GM12801 (cell line): ENCODE results near the gene FAS.

Experiments
- TF ChIP-seq, protein P1 (sequence below): IDR thresholded peaks from one replicate; pipeline ENCODE4 v1.5.1; 2011; ENCODE audit warnings: control low read depth; ENCODE audit not compliant: insufficient read length; ENCODE audit errors: extremely low read depth

Gene FAS

DNA sequence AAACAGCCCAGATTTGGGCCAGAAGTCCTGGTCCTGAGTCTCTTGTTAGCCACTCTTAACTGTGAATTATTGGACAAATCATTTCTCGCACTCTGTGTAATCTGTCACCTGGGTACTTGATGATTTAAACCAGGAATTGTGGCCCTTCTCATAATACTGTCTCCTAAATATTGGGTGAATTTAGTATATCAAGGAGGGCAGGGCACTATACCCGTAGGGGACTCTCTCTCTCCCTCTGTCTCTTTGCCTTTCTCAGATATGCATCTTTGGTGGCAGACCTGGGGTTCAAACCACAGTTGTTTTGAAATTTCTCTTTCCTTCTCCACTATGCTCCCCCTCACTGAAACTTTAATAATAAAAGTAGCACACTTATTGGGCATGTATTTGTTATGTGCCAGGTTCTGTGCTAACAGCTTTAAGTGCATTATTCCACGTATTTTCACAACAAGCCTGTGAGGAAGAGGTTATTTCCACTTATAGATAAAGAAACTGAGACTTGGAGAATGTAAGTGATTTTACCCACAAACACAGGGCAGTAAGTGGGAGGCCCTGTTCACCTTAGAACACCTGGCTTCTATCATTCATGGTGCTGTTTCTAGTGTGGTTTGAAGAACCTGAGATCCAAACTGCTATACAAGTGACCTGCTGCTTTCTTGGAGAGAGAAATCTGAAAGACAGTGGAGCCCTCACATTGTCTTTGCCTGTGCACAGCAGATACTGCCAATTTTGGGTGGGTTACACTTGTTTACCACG is 11.8 kb downstream of the FAS start:
- TF ChIP-seq, protein P1, sequence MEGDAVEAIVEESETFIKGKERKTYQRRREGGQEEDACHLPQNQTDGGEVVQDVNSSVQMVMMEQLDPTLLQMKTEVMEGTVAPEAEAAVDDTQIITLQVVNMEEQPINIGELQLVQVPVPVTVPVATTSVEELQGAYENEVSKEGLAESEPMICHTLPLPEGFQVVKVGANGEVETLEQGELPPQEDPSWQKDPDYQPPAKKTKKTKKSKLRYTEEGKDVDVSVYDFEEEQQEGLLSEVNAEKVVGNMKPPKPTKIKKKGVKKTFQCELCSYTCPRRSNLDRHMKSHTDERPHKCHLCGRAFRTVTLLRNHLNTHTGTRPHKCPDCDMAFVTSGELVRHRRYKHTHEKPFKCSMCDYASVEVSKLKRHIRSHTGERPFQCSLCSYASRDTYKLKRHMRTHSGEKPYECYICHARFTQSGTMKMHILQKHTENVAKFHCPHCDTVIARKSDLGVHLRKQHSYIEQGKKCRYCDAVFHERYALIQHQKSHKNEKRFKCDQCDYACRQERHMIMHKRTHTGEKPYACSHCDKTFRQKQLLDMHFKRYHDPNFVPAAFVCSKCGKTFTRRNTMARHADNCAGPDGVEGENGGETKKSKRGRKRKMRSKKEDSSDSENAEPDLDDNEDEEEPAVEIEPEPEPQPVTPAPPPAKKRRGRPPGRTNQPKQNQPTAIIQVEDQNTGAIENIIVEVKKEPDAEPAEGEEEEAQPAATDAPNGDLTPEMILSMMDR: no peak

DNA sequence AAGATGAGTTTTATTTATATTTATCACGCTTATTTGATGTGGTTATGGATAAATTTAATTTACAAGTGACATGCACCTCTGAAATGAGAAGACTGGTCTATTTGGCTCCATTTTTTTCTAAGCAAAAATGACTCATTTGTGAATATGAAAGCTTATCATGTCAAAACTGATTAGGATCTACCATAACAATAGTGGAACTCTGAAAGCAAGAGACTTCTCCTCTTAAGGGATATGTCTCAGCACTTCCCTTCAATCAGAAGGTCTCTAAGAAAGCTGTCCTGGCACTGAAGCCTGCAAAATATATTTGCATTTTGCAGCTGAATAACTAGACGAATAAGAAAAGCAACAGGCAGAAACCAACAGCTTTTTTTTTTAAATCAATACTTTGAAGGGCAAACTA is 12.7 kb downstream of the FAS start:
- TF ChIP-seq, protein P1: no peak

DNA sequence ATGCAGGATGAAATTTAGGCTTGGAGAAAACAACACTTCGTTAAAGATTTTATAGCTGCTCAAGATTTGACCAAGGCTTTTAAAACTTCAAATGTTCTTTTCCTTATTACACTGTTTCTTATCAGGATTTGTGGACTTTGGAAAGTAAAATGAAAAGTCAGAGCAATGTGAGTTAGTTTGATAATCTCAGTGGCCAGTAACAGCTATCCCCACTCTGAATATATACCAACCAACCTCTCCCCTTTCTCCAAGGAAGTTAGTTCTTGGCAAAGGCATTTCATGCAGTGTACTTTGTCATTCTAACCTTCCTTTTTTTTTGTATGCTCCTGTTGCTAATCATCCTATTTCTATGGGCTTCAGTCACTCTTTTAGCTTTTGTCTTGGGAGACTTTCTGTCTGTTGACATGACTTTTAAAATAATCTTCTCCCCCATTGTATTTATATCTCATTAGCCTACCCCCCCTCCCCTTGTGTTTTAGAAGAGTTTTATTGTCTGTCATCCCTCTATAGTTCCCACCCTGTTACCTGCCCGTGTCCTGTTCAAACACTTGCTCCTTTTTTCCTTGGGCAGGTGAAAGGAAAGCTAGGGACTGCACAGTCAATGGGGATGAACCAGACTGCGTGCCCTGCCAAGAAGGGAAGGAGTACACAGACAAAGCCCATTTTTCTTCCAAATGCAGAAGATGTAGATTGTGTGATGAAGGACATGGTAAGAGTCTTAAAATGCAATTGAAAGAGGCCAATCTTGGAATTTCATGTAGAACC is 16.7 kb downstream of the FAS start:
- TF ChIP-seq, protein P1: no peak

DNA sequence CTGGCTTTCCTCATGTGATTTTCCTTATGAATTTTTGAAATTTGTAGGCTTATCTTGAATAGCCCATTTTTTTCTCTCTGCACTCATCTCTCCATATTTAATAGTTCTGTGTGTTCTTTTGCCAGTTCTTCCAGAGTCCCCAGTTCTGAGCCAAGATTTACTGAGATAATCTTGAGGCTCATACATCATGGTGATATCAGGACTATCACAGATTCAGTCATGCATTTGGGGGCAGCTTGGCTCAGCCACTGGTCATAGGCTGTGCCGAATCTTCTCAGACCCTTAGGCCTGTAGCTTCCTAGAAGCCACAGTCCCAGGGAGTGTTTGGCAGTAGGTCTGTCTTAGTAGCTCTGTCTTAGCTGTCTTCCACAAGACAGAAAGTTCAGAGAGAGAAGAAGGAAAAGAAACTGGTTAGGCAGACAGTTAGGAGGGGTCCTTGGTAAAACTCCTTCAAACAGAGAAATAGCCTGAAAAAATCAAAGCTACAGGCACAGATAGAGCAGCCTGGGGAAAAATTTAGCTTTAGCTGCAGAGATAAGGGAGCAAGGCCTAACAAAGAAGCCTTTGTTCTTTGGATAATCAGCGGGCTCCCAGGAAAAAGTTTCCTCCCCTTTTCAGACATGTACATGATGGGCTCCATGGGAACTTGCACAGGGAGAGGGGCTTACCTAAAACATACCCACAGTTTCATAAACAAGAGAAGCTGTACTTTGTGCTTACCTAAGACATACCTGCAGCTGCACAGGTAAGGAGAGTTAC is 29.1 kb downstream of the FAS start:
- TF ChIP-seq, protein P1: no peak

DNA sequence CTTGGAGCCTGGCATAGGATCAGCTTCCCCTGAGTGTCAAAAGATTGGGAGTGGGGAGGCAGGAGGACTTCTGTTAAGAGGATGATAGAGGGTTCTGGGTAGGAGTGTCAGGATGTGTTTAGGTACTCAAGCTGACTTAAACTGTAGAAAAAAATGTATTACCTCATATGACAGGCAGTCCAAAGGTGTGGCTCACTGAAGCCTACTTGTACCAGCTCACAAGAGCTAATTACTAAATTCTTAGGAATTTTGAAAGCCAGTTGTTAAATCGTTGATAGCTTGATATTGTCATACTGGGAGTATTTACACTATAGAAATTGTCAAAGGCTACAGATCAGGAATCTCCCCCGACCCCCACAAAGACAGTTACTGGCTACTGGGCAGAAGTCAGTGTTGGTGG is 32.1 kb downstream of the FAS start:
- TF ChIP-seq, protein P1: no peak

DNA sequence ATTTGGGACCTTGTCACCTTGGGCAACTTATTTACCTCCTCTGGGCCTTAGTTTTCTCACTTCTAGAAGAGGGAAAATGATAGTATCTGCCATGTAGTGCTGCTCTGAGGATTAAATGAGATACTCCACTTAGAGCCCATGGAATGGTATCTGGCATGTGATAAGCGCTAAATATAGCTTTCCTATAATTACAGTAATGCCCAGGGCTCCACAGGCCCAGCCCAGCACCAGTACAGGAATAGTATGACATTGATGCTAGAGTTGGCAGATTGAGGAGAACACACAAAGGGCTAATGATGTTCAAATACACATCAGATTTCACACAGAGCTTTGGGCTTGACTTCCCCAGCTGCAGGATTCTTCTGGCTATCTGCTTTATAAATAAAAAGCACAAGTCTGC is 34.9 kb downstream of the FAS start:
- TF ChIP-seq, protein P1: no peak

DNA sequence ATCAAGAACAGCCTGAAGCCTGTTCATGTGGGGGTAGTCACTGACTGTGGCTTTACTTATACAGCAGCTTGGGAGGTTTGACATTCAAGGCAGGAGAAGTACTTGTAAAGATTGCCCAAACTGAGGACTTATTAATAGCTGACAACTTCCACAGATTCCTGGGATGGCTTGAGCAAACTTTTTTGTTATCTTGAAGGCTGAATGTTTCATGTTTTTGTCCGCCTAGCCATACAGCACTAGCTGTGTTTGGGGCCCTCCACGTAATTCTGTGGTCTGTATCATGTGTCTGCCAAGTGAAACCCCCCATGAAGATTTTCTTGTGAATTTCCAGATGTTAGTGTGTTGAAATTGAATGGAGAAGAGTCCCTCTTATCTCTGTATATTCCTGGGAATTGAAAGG is 38.6 kb downstream of the FAS start:
- TF ChIP-seq, protein P1: no peak
